KBM-7 (cell line): ENCODE measurements around the gene NHSL1.

Source experiments
- DNase-seq: peaks from one replicate; pipeline ENCODE4 v3.0.0-alpha.2; 2015
- in situ Hi-C: fragments of 300-500 bp; cut with MboI; formaldehyde crosslinking; loops from 2 replicates; pipeline ENCODE4 v1.14.3; 2020; ENCODE audit warnings: low sequenced_read_pairs, low pct_unique_long_range_greater_than_20kb, mixed read lengths

NHSL1 gene

GRCh38 chr6:138499303-138500018 lies at the start of gene NHSL1:
TSS of gene NHSL1 (minus strand) at chr6:138499494. CDS start at chr6:138499290, 204 bp downstream.
- in situ Hi-C loops, result loop anchor here (25.0 kb wide), 1 partner anchor 387 kb away; the partner anchor contains the start of gene PERP
- DNase-seq, result peak; percentile 97

- DNase-seq, result peak; percentile 24
- in situ Hi-C loops, result no loop called here
Measured at GRCh38 chr6:138546733-138547185, 47.5 kb upstream of the NHSL1 start.

- in situ Hi-C loops, result no loop called here
- DNase-seq, result no peak
Measured at GRCh38 chr6:138545621-138545980, 46.3 kb upstream of the NHSL1 start.

GRCh38 chr6:138544501-138544900 lies 45.2 kb upstream of the NHSL1 start:
- in situ Hi-C loops, result no loop called here
- DNase-seq, result no peak

GRCh38 chr6:138543657-138544056 lies 44.4 kb upstream of the NHSL1 start:
- in situ Hi-C loops, result no loop called here
- DNase-seq, result no peak

GRCh38 chr6:138541823-138542481 lies 42.7 kb upstream of the NHSL1 start:
- in situ Hi-C loops, result no loop called here
- DNase-seq, result no peak

- in situ Hi-C loops, result no loop called here
- no peak for DNase-seq
Measured at GRCh38 chr6:138540468-138540867, 41.2 kb upstream of the NHSL1 start.

- in situ Hi-C loops, result no loop called here
Measured at GRCh38 chr6:138539876-138540275, 40.6 kb upstream of the NHSL1 start.

GRCh38 chr6:138538390-138539031 lies 39.2 kb upstream of the NHSL1 start:
- no peak for DNase-seq
- in situ Hi-C loops, result no loop called here

More at GRCh38 chr6:138539876-138540275, 40.6 kb upstream of the NHSL1 start:
- DNase-seq, result no peak

- no peak for DNase-seq
- in situ Hi-C loops, result no loop called here
Measured at GRCh38 chr6:138537106-138537505, 37.8 kb upstream of the NHSL1 start.

- no peak for DNase-seq
- in situ Hi-C loops, result no loop called here
Measured at GRCh38 chr6:138535728-138536455, 36.6 kb upstream of the NHSL1 start.

GRCh38 chr6:138533667-138534066 lies 34.4 kb upstream of the NHSL1 start:
- in situ Hi-C loops, result no loop called here

GRCh38 chr6:138531387-138531786 lies 32.1 kb upstream of the NHSL1 start:
- in situ Hi-C loops, result no loop called here
- no peak for DNase-seq

More at GRCh38 chr6:138533667-138534066, 34.4 kb upstream of the NHSL1 start:
- DNase-seq, result no peak

GRCh38 chr6:138529478-138529877 lies 30.2 kb upstream of the NHSL1 start:
- DNase-seq, result no peak
- in situ Hi-C loops, result no loop called here

GRCh38 chr6:138528956-138529355 lies 29.7 kb upstream of the NHSL1 start:
- no peak for DNase-seq
- in situ Hi-C loops, result no loop called here

- no peak for DNase-seq
Measured at GRCh38 chr6:138528137-138528536, 28.8 kb upstream of the NHSL1 start.

GRCh38 chr6:138527411-138528088 lies 28.3 kb upstream of the NHSL1 start:
- DNase-seq, result no peak
- in situ Hi-C loops, result no loop called here

More at GRCh38 chr6:138528137-138528536, 28.8 kb upstream of the NHSL1 start:
- in situ Hi-C loops, result no loop called here

- in situ Hi-C loops, result no loop called here
- DNase-seq, result no peak
Measured at GRCh38 chr6:138526822-138527235, 27.5 kb upstream of the NHSL1 start.

- no peak for DNase-seq
- in situ Hi-C loops, result no loop called here
Measured at GRCh38 chr6:138525355-138525754, 26.1 kb upstream of the NHSL1 start.
